Type B pancreatic cell (in vitro differentiated cells): ENCODE results near the gene PYCR2. TPM values are rescaled to one million over a fixed set of nuclear protein-coding genes. Genes with fewer than 3 reads are reported as not detected.

Experiments
- DNase-seq: peaks from one replicate; pipeline ENCODE4 v3.0.0; 2021; ENCODE audit warnings: mixed read lengths; ENCODE audit not compliant: unreplicated experiment; ENCODE audit errors: extremely low spot score
- H3K27ac Mint-ChIP-seq: 2 replicates; pipeline ENCODE4 v1.8.0; 2021; ENCODE audit warnings: mild to moderate bottlenecking, mixed read lengths
- H3K27me3 Mint-ChIP-seq: 2 replicates; pipeline ENCODE4 v1.8.0; 2021; ENCODE audit warnings: mixed read lengths
- H3K36me3 Mint-ChIP-seq: 2 replicates; pipeline ENCODE4 v1.8.0; 2021; ENCODE audit warnings: mixed read lengths
- H3K4me1 Mint-ChIP-seq: one replicate; pipeline ENCODE4 v1.8.0; 2021; ENCODE audit warnings: mixed read lengths; ENCODE audit not compliant: unreplicated experiment
- H3K4me3 Mint-ChIP-seq: 2 replicates; pipeline ENCODE4 v1.8.0; 2021; ENCODE audit warnings: mild to moderate bottlenecking, mixed read lengths
- H3K9me3 Mint-ChIP-seq: 2 replicates; pipeline ENCODE4 v1.8.0; 2021; ENCODE audit warnings: mixed read lengths
- total RNA-seq: library from RNA; stranded (reverse); gene quantifications from 2 replicates; pipeline ENCODE4 v1.2.1, GENCODE V29; 2021; ENCODE audit warnings: low replicate concordance
- TF ChIP-seq, protein P1 (sequence below): fragments of 200-600 bp; sonication (generic); conservative IDR thresholded peaks from 2 replicates; pipeline ENCODE4 v1.5.0; 2021; ENCODE audit warnings: antibody characterized with exemption, mild to moderate bottlenecking

PYCR2 gene
- total RNA-seq, 1 donor from 2014 or later = 46.7 TPM

DNA sequence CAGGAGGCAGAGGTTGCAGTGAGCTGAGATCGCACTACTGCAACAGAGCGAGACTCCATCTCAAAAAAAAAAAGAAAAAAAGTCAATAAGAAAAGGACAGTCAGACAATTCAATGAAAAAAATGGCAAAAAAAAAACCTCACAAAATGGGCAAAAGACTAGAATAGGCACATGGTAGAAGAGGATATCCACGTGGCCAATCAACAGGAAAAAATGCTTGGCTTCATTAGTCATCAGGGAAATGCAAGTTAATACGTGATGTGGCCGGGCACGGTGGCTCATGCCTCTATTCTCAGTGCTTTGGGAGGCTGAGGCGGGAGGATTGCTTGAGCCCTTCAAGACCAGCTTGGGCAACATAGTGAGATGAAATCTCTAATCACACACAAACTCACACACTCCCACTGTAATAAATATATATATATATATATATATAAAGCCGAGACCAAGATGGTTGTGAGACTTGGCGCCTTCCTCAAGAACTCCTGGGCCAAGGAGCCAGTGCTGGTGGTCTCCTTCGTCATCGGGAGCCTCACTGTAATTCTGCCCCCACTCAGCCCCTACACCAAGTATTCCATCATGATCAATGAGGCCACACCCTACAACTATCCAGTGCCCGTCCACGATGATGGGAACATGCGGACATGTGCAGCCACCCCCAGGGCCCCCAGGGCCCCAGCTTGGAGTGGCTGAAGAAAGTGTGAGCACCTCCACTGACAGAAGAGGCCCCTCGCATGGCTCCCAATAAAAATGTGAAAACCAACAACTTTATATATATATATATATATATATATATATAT is 39.9 kb upstream of the PYCR2 start:
- no peak for DNase-seq
- TF ChIP-seq, protein P1, sequence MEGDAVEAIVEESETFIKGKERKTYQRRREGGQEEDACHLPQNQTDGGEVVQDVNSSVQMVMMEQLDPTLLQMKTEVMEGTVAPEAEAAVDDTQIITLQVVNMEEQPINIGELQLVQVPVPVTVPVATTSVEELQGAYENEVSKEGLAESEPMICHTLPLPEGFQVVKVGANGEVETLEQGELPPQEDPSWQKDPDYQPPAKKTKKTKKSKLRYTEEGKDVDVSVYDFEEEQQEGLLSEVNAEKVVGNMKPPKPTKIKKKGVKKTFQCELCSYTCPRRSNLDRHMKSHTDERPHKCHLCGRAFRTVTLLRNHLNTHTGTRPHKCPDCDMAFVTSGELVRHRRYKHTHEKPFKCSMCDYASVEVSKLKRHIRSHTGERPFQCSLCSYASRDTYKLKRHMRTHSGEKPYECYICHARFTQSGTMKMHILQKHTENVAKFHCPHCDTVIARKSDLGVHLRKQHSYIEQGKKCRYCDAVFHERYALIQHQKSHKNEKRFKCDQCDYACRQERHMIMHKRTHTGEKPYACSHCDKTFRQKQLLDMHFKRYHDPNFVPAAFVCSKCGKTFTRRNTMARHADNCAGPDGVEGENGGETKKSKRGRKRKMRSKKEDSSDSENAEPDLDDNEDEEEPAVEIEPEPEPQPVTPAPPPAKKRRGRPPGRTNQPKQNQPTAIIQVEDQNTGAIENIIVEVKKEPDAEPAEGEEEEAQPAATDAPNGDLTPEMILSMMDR = no peak
- Mint-ChIP-seq H3K4me1 (no peaks in the 10 kb centered on the region), H3K36me3 (no peaks in the 10 kb centered on the region), H3K4me3 (no peak overlapping the region), H3K9me3 (no peaks in the 10 kb centered on the region), H3K27me3 (peaks cover 12% of the 10 kb centered on the region), H3K27ac (no peak overlapping the region)

DNA sequence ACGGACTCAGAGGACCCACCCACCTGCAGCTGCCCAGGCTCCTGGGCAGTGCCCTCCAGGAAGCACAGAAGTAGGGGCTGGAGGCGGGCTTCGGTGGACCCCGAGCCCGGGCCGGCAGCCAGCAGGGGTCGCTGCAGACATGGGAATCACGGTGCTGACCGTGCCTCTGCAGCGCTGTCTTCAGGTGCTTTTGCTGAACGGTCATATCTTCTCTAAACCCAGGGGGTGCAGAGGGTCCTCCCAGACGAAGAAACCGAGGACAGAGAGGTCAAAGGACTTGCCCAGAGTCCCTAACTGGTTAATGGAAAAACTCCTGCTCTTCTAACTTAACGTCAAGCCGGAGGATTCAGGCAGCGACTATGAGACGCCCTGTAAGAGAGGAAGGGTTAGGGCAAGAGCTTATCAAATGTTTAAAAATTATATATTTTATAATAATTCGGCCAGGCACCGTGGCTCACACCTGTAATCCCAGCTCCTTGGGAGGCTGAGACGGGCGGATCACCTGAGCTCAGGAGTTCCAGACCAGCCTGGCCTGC is 38.5 kb upstream of the PYCR2 start:
- no peak for DNase-seq
- Mint-ChIP-seq H3K4me1 (no peaks in the 10 kb centered on the region), H3K27me3 (peaks cover 12% of the 10 kb centered on the region), H3K36me3 (no peaks in the 10 kb centered on the region), H3K9me3 (no peaks in the 10 kb centered on the region), H3K27ac (no peak overlapping the region), H3K4me3 (no peak overlapping the region)
- TF ChIP-seq, protein P1 = peak; percentile 81

DNA sequence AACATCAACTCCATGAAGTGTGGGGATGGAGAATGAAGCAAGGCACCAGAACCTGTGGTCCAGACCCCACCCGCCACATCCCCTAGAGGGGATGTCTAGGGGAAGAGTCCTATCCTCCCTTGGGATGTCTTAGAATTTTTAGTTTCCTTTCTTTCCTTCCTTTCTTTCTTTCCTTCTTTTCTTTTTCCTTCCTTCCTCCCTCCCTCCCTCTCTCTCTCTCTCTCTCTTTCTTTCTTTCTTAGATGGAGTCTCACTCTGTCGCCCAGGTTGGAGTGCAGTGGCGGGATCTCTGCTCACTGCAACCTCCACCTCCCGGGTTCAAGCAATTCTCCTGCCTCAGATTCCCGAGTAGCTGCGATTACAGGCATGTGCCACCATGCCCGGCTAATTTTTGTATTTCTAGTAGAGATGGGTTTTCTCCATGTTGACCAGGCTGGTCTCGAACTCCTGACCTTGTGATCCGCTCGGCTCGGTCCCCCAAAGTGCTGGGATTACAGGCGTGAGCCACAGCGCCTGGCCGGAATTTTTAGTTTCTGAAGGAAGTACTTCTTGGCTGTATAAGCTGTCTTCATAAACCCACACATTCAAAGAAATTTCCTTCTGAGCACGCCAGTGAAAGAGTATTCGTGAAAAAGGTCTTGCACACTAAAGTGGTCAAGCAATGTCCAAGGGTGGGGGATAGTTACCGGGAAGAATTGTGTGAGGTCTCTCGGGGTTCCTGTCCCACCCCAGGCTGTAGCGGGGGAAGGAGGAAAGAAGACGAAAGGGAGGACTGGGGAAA is 37.8 kb upstream of the PYCR2 start:
- no peak for DNase-seq
- Mint-ChIP-seq H3K27me3 (peaks cover 12% of the 10 kb centered on the region), H3K9me3 (no peaks in the 10 kb centered on the region), H3K4me1 (no peaks in the 10 kb centered on the region), H3K27ac (no peak overlapping the region), H3K36me3 (no peaks in the 10 kb centered on the region), H3K4me3 (no peak overlapping the region)
- TF ChIP-seq, protein P1 = no peak

DNA sequence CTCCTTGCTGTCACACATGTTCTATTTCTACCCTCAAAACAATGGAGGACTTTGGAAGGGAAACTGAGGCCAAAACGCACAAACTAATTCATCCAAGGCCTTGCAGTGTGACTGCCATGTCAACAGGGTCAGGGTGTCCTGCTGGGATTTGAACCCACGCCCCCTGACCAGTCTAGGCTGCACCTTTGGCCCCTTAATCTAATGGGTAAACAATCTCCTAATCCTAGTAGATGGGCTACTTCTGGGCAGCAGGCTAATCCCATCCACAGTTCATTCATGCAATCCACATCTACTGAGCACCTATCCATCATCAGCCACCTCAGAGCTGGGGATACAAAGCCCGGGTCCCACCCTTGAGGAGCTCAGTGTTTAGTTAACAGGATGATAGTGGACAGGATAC is 34.0 kb upstream of the PYCR2 start:
- no peaks in the 10 kb centered on the region for H3K36me3 Mint-ChIP-seq
- no peak overlapping the region for H3K27ac Mint-ChIP-seq
- DNase-seq = no peak
- no peaks in the 10 kb centered on the region for H3K4me1 Mint-ChIP-seq
- TF ChIP-seq, protein P1 = no peak
- peaks cover 17% of the 10 kb centered on the region for H3K27me3 Mint-ChIP-seq
- no peaks in the 10 kb centered on the region for H3K9me3 Mint-ChIP-seq
- H3K4me3 Mint-ChIP-seq = no peak overlapping the region

DNA sequence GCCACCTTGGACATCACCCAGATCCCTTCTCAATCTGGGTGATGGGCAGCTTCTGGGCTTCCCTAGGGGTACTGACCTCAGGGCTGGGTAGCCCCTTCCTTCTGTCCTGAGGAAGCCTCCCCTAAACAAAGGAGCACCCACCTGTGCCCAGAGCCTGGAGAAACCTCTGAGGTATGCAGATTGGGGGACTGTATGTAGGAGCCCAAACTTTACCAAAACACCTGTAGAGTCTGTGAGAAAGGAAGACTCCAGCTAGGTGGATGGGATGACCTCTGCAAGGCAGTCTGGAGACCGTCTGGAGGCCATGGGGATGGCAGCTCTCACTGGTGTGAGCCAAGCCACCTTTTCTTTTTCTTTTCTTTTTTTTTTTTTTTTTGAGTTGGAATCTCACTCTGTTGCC is 30.7 kb upstream of the PYCR2 start:
- peaks cover 7% of the 10 kb centered on the region for H3K27me3 Mint-ChIP-seq
- no peak for DNase-seq
- H3K36me3 Mint-ChIP-seq = no peaks in the 10 kb centered on the region
- H3K9me3 Mint-ChIP-seq = no peaks in the 10 kb centered on the region
- H3K4me1 Mint-ChIP-seq = no peaks in the 10 kb centered on the region
- TF ChIP-seq, protein P1 = no peak
- no peak overlapping the region for H3K27ac Mint-ChIP-seq
- no peak overlapping the region for H3K4me3 Mint-ChIP-seq
